ENCODE results near the gene HSPE1. TPM values are rescaled to one million over a fixed set of nuclear protein-coding genes. Genes with fewer than 3 reads are reported as not detected.
A peak's percentile ranks its signal among the peaks of the same experiment; 100 is the strongest.

Gene HSPE1
- polyA plus RNA-seq, 1 donor from 2014 or later: 177 TPM

DNA sequence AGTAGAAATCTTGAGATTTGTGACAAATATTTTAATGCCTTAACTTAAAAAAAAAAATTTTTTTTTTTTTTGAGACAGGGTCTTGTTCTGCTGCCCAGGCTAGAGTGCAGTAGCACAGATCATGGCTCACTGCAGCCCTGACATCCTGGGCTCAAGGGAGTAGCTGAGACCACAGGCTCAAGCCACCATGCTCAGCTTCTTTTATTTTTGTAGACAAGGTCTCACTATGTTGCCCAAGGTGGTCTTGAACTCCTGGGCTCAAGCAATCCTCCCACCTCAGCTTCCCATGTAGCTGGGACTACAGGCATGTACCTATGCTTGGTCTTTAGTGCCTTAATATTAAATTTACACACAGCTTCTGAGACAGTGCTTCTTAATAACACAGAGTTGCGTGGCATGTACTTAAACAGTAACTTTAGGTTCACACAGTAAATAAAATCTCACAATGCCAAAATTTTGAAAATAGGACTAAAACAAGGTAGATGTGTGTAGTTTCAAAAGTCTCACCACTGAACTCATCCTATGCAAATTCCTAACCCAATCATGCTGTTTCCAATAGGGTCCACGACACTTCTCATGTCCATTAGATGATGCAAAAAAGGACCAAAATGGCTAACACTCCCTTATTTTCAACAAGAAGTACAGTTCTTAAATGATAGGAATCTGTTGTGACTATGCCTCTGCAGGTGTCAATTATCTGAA lies 4.6 kb upstream of the HSPE1 start:
- no peak overlapping the region for H2AFZ ChIP-seq (ENCODE audit: low read depth, low read length)
- H3K4me3 ChIP-seq (ENCODE audit: low read length): peak overlapping the region; percentile 96
- H3K9me2 ChIP-seq (ENCODE audit: insufficient read depth, low read length): no peaks in the 10 kb centered on the region
- peaks cover 6% of the 10 kb centered on the region for H3K36me3 ChIP-seq (ENCODE audit: insufficient read depth, low read length)
- H3K4me2 ChIP-seq (ENCODE audit: low read length): no peak overlapping the region
- H3K27ac ChIP-seq (ENCODE audit: low read length): no peak overlapping the region
- no peaks in the 10 kb centered on the region for H3K27me3 ChIP-seq (ENCODE audit: insufficient read depth, low read depth, low read length)
- TF ChIP-seq RAD21 (conservative IDR thresholded peaks at IDR 0.05) (no peak), SMC3 (conservative IDR thresholded peaks at IDR 0.05; ENCODE audit: poor library complexity) (no peak), EP300 (conservative IDR thresholded peaks at IDR 0.05; ENCODE audit: poor library complexity, severe bottlenecking) (no peak), MXI1 (conservative IDR thresholded peaks at IDR 0.05; ENCODE audit: poor library complexity, severe bottlenecking) (no peak), POLR2AphosphoS5 (IDR thresholded peaks at IDR 0.05) (no peak), EZH2 (IDR thresholded peaks at IDR 0.05; ENCODE audit: borderline replicate concordance, insufficient read depth, low read length, poor library complexity, severe bottlenecking) (no peak), TAF1 (IDR thresholded peaks at IDR 0.05; ENCODE audit: low read depth) (no peak)
- TF ChIP-seq, protein P1, sequence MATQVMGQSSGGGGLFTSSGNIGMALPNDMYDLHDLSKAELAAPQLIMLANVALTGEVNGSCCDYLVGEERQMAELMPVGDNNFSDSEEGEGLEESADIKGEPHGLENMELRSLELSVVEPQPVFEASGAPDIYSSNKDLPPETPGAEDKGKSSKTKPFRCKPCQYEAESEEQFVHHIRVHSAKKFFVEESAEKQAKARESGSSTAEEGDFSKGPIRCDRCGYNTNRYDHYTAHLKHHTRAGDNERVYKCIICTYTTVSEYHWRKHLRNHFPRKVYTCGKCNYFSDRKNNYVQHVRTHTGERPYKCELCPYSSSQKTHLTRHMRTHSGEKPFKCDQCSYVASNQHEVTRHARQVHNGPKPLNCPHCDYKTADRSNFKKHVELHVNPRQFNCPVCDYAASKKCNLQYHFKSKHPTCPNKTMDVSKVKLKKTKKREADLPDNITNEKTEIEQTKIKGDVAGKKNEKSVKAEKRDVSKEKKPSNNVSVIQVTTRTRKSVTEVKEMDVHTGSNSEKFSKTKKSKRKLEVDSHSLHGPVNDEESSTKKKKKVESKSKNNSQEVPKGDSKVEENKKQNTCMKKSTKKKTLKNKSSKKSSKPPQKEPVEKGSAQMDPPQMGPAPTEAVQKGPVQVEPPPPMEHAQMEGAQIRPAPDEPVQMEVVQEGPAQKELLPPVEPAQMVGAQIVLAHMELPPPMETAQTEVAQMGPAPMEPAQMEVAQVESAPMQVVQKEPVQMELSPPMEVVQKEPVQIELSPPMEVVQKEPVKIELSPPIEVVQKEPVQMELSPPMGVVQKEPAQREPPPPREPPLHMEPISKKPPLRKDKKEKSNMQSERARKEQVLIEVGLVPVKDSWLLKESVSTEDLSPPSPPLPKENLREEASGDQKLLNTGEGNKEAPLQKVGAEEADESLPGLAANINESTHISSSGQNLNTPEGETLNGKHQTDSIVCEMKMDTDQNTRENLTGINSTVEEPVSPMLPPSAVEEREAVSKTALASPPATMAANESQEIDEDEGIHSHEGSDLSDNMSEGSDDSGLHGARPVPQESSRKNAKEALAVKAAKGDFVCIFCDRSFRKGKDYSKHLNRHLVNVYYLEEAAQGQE (IDR thresholded peaks at IDR 0.05; ENCODE audit: borderline replicate concordance): no peak
- TF ChIP-seq, protein P2, sequence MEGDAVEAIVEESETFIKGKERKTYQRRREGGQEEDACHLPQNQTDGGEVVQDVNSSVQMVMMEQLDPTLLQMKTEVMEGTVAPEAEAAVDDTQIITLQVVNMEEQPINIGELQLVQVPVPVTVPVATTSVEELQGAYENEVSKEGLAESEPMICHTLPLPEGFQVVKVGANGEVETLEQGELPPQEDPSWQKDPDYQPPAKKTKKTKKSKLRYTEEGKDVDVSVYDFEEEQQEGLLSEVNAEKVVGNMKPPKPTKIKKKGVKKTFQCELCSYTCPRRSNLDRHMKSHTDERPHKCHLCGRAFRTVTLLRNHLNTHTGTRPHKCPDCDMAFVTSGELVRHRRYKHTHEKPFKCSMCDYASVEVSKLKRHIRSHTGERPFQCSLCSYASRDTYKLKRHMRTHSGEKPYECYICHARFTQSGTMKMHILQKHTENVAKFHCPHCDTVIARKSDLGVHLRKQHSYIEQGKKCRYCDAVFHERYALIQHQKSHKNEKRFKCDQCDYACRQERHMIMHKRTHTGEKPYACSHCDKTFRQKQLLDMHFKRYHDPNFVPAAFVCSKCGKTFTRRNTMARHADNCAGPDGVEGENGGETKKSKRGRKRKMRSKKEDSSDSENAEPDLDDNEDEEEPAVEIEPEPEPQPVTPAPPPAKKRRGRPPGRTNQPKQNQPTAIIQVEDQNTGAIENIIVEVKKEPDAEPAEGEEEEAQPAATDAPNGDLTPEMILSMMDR (IDR thresholded peaks at IDR 0.05; ENCODE audit: poor library complexity, severe bottlenecking): no peak
- H3F3A ChIP-seq (ENCODE audit: insufficient read depth, low read length, poor library complexity, severe bottlenecking): no peaks in the 10 kb centered on the region
- H4K20me1 ChIP-seq (ENCODE audit: insufficient read depth): no peaks in the 10 kb centered on the region
- H3K9me3 ChIP-seq (ENCODE audit: low read length): no peaks in the 10 kb centered on the region
- H3K79me2 ChIP-seq (replicated peaks; ENCODE audit: insufficient read depth, low read length): peaks cover 31% of the 10 kb centered on the region
- H3K9ac ChIP-seq (ENCODE audit: low read length): no peak overlapping the region

GRCh38 chr2:197496695-197497094 lies 3.5 kb upstream of the HSPE1 start:
- H4K20me1 ChIP-seq (ENCODE audit: insufficient read depth): no peaks in the 10 kb centered on the region

More at GRCh38 chr2:197496695-197497094, 3.5 kb upstream of the HSPE1 start:
- H3K9ac ChIP-seq (ENCODE audit: low read length): no peak overlapping the region
- no peak overlapping the region for H3K27ac ChIP-seq (ENCODE audit: low read length)
- H3K36me3 ChIP-seq (ENCODE audit: insufficient read depth, low read length): peaks cover 6% of the 10 kb centered on the region
- H2AFZ ChIP-seq (ENCODE audit: low read depth, low read length): no peak overlapping the region
- peaks cover 36% of the 10 kb centered on the region for H3K79me2 ChIP-seq (replicated peaks; ENCODE audit: insufficient read depth, low read length)
- H3K9me2 ChIP-seq (ENCODE audit: insufficient read depth, low read length): no peaks in the 10 kb centered on the region
- TF ChIP-seq RAD21 (conservative IDR thresholded peaks at IDR 0.05) (no peak), EP300 (conservative IDR thresholded peaks at IDR 0.05; ENCODE audit: poor library complexity, severe bottlenecking) (no peak), POLR2AphosphoS5 (IDR thresholded peaks at IDR 0.05) (no peak), MXI1 (conservative IDR thresholded peaks at IDR 0.05; ENCODE audit: poor library complexity, severe bottlenecking) (no peak), TAF1 (IDR thresholded peaks at IDR 0.05; ENCODE audit: low read depth) (no peak), SMC3 (conservative IDR thresholded peaks at IDR 0.05; ENCODE audit: poor library complexity) (no peak), EZH2 (IDR thresholded peaks at IDR 0.05; ENCODE audit: borderline replicate concordance, insufficient read depth, low read length, poor library complexity, severe bottlenecking) (no peak)
- TF ChIP-seq, protein P1 (IDR thresholded peaks at IDR 0.05; ENCODE audit: borderline replicate concordance): no peak
- TF ChIP-seq, protein P2 (IDR thresholded peaks at IDR 0.05; ENCODE audit: poor library complexity, severe bottlenecking): no peak
- no peak overlapping the region for H3K4me2 ChIP-seq (ENCODE audit: low read length)
- H3K27me3 ChIP-seq (ENCODE audit: insufficient read depth, low read depth, low read length): no peaks in the 10 kb centered on the region
- peak overlapping the region; percentile 96 for H3K4me3 ChIP-seq (ENCODE audit: low read length)
- no peaks in the 10 kb centered on the region for H3K9me3 ChIP-seq (ENCODE audit: low read length)
- H3F3A ChIP-seq (ENCODE audit: insufficient read depth, low read length, poor library complexity, severe bottlenecking): no peaks in the 10 kb centered on the region

Data from neural cell (in vitro differentiated cells).